SK-N-SH treated with all-trans-retinoic acid at 6 μM for 48 hours (cell line): ENCODE data around the gene CNNM3.

ENCODE experiments used
- RARB ChIP-seq: fragments of 250-450 bp; sonication (Bioruptor Pico); IDR thresholded peaks from 2 replicates; pipeline ENCODE4 v1.8.0; 2021; ENCODE audit warnings: mild to moderate bottlenecking, moderate library complexity
- SNAI2 ChIP-seq: fragments of 250-450 bp; sonication (Bioruptor Pico); IDR thresholded peaks from 2 replicates; pipeline ENCODE4 v1.5.0; 2020; ENCODE audit warnings: mild to moderate bottlenecking, moderate library complexity
- ZC3H10 ChIP-seq: fragments of 250-450 bp; sonication (Bioruptor Pico); IDR thresholded peaks from 2 replicates; pipeline ENCODE4 v1.5.1; 2021; ENCODE audit warnings: mild to moderate bottlenecking, moderate library complexity
- ZFP30 ChIP-seq: fragments of 450-650 bp; formaldehyde crosslinking; IDR thresholded peaks from 2 replicates; pipeline ENCODE4 v1.5.0; 2022; ENCODE audit warnings: mild to moderate bottlenecking, moderate library complexity
- TF ChIP-seq, protein P1 (sequence below): fragments of 250-450 bp; sonication (Bioruptor Pico); IDR thresholded peaks from 2 replicates; pipeline ENCODE4 v1.8.0; 2020; ENCODE audit warnings: mild to moderate bottlenecking, moderate library complexity, borderline replicate concordance
- TF ChIP-seq, protein P2 (sequence below): fragments of 250-450 bp; sonication (Bioruptor Pico); IDR thresholded peaks from 2 replicates; pipeline ENCODE4 v1.5.1; 2020; ENCODE audit warnings: low read depth, mild to moderate bottlenecking, moderate library complexity

DNA sequence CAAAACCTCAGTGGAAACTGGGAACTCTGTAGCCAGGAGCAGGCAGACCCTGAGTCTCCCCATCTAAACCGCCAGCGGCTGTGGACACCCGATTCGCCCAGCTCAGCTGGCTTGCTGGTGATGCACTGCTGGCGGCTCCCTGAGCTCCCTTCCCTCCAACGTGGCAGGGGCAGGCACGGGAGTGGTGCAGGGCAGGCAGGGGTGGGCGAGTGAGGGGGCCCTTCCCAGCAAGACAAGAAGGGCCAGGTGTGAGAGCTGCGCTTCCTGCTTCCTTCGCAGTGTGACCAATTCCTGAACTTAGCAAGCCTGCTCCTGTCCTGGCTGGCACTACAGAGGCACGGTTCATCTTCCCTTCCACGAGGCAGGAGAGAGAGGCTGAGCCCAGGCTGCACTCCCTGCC is 66.2 kb downstream of the CNNM3 start:
- TF ChIP-seq RARB (no peak), ZC3H10 (CRISPR knock-in tag) (no peak), SNAI2 (CRISPR knock-in tag) (no peak), ZFP30 (CRISPR knock-in tag) (no peak)
- TF ChIP-seq, protein P1, sequence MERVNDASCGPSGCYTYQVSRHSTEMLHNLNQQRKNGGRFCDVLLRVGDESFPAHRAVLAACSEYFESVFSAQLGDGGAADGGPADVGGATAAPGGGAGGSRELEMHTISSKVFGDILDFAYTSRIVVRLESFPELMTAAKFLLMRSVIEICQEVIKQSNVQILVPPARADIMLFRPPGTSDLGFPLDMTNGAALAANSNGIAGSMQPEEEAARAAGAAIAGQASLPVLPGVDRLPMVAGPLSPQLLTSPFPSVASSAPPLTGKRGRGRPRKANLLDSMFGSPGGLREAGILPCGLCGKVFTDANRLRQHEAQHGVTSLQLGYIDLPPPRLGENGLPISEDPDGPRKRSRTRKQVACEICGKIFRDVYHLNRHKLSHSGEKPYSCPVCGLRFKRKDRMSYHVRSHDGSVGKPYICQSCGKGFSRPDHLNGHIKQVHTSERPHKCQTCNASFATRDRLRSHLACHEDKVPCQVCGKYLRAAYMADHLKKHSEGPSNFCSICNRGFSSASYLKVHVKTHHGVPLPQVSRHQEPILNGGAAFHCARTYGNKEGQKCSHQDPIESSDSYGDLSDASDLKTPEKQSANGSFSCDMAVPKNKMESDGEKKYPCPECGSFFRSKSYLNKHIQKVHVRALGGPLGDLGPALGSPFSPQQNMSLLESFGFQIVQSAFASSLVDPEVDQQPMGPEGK = no peak
- TF ChIP-seq, protein P2, sequence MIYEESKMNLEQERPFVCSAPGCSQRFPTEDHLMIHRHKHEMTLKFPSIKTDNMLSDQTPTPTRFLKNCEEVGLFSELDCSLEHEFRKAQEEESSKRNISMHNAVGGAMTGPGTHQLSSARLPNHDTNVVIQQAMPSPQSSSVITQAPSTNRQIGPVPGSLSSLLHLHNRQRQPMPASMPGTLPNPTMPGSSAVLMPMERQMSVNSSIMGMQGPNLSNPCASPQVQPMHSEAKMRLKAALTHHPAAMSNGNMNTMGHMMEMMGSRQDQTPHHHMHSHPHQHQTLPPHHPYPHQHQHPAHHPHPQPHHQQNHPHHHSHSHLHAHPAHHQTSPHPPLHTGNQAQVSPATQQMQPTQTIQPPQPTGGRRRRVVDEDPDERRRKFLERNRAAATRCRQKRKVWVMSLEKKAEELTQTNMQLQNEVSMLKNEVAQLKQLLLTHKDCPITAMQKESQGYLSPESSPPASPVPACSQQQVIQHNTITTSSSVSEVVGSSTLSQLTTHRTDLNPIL = no peak
